VCaP (cell line): ENCODE data around the gene USP3.

Experiments
- H3K27ac ChIP-seq: fragments of 450-650 bp; 2 replicates; pipeline ENCODE4 v1.5.1; 2017
- TF ChIP-seq, protein P1 (sequence below): fragments of 450-650 bp; conservative IDR thresholded peaks from 2 replicates; pipeline ENCODE4 v1.5.1; 2017; ENCODE audit warnings: mild to moderate bottlenecking, moderate library complexity

The USP3 gene

DNA sequence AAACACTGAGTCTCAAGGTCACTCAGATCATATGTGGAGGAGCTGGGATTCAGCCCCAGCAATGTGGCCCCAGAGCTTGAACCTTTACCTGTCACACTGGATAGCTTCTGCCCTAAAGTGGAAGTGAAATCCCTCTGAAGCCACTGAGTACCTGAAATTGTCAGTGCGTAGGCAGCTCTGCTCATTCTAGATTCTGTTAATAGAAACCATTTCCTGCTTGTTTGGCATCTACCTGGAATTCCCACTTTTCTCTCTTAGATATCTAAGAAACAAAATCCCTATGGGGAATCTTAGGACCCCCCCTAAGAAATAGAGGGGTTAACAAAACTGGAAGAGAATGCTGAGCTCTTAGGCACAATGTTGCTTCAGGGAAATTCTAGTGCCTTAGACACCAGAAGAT, 122.6 kb downstream of the USP3 start:
- TF ChIP-seq, protein P1, sequence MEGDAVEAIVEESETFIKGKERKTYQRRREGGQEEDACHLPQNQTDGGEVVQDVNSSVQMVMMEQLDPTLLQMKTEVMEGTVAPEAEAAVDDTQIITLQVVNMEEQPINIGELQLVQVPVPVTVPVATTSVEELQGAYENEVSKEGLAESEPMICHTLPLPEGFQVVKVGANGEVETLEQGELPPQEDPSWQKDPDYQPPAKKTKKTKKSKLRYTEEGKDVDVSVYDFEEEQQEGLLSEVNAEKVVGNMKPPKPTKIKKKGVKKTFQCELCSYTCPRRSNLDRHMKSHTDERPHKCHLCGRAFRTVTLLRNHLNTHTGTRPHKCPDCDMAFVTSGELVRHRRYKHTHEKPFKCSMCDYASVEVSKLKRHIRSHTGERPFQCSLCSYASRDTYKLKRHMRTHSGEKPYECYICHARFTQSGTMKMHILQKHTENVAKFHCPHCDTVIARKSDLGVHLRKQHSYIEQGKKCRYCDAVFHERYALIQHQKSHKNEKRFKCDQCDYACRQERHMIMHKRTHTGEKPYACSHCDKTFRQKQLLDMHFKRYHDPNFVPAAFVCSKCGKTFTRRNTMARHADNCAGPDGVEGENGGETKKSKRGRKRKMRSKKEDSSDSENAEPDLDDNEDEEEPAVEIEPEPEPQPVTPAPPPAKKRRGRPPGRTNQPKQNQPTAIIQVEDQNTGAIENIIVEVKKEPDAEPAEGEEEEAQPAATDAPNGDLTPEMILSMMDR = no peak
- no peak overlapping the region for H3K27ac ChIP-seq

DNA sequence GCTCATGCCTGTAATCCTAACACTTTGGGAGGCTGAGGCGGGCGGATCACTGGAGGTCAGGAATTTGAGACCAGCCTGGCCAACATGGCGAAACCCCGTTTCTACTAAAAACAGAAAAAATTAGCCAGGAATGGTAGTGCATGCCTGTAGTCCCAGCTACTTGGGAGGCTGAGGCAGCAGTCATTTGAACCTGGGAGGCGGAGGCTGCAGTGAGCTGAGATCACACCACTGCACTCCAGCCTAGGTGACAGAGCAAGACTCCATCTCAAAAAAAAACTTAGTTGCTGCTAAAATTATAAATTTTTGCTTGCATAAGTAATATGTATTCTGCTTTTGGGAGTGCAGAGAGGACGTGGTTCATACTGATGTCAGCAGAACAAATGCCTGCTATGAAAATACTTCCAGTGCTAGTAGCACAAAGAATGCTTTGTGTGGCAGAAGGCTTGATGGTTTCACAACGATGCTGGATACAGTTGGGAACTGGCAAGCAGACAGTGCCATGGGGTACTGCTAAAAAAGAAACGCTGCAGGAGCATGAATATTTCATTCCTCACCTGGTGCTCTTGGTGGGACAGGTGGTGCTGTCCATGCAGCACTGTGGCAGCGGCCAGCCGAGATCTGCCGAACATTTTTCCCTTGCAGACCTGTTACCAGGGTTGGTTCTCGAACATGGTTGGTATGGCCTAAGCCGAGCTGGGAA, 123.9 kb downstream of the USP3 start:
- no peak overlapping the region for H3K27ac ChIP-seq
- TF ChIP-seq, protein P1 = no peak

DNA sequence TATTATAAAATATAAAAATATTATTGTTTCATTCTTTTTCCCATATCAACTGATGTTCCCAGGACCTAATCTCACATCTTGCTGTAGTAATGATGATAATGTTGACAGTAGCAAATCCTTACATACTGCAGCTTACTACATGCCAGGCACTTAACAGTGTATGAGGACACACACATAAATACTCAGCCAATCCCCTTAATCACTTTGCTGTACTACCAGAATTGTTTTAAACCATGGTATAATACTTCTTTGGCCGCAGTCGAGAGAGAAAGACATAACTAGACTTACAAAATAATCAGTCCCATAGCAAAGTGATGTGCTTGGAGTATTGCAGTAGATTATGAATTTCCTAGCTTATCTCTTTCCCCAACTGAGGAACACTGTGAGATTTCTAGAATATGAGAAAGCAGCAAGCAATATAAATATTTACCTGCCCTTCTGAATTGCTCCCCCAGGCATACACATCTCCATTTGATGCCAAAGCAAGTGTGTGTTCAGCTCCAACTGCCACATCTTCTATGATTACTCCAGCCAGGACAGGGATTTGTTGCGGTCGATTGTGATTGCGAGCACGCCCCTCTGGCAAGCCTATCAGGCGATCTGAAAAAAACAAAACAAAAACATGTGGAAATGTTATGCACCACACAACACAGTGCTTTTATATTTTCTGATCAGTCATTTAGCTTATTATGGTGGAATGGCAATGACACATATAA, 125.8 kb downstream of the USP3 start:
- TF ChIP-seq, protein P1 = no peak

DNA sequence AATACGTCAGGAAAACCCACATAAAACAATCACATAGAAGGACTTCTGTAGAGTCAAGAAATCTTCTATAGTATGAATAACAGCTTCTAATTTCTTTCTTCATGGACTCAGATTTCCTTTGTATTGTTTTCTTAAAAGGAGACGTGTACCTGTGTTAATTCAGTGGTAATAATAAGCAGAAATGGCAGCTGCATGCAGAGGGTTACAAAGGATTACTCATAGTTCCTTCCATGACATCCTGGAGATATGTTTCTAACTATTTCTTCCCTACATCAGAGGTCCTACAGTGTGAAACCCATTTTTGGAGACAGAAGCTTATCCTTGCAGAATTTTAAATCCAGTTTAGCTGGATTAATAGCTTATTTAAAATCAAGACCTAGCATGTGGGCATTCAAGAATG, 128.9 kb downstream of the USP3 start:
- TF ChIP-seq, protein P1 = no peak

More for the DNA sequence above, 125.8 kb downstream of the USP3 start:
- no peak overlapping the region for H3K27ac ChIP-seq

DNA sequence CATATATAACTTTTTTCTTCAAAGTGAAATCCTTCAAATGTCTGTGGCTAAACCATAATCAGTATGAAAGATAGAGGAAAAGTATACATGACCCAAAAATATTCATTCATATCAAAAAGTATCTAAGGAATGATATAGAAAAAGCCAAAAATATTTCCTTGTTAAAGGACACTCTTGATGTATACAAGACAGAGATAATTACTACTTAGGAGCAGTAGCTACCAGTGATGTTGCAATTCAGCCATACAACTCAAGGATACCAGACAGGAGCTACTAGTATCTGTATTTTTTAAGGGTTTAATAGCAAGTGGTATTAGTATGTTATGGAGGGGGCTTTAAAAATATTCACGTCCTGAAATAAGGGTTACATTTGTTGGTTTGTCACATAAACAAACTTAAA, 129.8 kb downstream of the USP3 start:
- TF ChIP-seq, protein P1 = no peak
- H3K27ac ChIP-seq = no peak overlapping the region

More for the DNA sequence above, 128.9 kb downstream of the USP3 start:
- H3K27ac ChIP-seq = no peak overlapping the region

DNA sequence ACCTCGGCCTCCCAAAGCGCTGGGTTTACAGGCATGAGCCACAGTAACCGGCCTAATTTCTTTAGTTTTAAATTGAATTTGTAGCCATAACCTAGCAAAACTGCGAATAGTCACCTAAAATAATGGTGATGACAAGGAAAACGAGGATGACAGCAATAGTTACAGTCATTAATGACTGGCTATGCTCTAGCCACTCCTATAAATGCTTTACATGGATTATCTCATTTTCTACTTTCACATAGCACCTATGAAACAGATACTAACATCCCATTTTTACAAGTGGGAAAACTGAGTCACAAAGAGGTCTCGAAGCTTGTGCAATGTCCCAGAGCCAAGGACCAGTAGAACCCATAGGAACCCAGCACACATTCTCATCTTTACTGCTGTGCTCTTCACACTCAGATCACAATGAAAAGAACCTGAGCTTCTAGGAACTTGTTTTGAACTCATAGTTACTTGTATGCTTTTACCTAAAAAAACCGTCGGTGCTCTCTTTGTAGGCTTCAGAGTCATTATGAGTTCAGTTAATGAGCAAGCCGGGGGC, 132.2 kb downstream of the USP3 start:
- TF ChIP-seq, protein P1 = no peak
- H3K27ac ChIP-seq = no peak overlapping the region

DNA sequence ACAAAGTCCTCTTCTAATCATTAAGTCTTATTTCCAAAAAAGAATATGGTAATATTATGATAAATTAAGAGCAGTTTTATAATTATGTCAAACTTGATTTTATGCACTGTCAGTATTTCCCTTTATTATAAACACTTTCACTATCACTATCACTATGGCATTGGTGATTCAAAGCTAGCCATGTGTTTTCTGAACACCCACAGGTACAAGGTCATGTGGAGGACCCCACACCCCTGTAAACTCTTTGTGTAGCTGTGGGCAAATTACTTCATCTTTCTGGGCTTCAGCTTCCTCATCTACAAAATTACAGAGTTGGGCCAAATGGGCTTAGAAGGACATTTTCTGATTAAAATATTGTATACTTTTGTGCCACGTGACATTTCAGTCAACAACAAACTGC, 134.4 kb downstream of the USP3 start:
- TF ChIP-seq, protein P1 = no peak
- H3K27ac ChIP-seq = no peak overlapping the region
